Stimulated activated CD4-positive, alpha-beta T cell treated with anti-CD3 and anti-CD28 coated beads, Interleukin-4, amount 100 ng/mL, for 4 hours (primary cell): ENCODE data around the gene MAZ.

Source experiments
- DNase-seq, 2 experiments: peaks; one replicate each; pipeline ENCODE4 v3.0.0-alpha.2; 2020

The MAZ gene

DNA sequence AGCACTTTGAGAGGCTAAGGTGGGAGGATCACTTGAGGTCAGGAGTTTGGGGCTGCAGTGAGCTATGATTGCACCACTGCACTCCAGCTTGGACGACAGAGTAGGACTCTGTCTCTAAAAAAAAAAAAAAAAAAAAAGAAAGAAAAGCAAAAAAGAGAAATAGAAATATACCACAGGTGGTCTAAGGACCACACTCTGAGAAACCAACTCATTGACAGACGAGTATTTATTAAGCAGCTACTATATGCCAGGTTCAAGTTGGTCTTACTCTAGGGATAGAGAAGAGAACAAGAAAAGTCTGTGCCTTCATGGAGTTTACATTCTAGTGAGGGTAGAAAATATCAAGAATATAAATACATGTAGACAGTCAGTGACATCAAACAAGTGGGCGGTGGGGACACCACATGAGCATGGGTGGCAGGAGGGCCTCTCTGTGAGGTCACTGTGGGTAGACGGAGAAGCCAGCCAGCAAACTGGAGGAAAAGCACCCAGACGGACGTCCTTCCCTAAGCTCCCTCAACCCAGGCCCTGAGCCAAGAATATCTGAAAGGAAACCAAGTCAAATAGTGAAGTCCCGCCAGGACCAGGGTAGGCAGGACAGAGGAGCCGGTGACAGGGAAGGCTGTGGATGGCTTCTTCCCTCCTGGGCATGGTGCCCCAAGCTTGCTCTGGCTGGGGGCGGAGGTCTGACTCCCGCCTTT, 52.0 kb downstream of the MAZ start:
- DNase-seq, result no peak

DNA sequence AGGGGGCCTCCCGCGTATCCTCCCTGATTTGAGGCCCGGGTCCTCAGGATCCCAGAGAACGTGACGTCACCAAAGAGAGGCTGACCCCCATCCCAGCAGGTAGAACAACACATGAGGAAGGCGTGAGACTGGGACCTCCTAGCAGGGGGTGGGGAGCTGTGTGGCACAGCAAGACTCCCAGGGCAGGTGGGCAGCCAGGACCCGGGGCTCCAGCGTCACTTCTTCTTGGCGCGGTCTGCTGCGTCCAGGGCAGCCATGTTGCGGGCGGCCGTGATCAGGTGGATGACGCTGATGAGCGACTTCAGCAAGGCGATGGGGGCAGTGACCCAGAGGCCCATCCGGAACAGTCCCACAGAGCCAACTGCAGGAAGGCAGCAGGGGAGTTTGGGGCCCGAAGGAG, 52.6 kb downstream of the MAZ start:
- DNase-seq, result no peak

DNA sequence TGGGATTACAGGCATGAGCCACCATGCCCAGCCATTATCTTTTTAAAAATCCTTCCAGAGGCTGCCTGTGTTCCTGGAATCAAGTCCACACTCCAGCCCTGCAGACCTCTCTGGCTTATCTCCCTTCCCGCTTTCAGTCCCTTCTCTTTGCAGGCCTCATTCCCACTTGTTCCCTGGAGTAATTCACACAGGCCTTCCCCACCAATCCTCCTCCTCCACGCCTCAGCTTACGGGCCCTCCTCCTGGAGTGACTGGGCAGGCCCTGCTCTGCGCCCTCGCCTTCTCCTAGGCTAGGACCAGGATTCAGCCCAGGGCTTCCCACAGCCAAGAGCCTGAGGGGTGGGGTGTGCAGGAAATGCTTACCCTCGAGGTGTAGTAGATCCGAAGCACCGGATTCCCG, 53.9 kb downstream of the MAZ start:
- no peak for DNase-seq
